GM18502 (cell line): ENCODE measurements around the gene PLEKHM2.
"Not testable (repeated sequence)": the region's sequence is repeated elsewhere in the genome, so short reads cannot be mapped to it uniquely, and the experiment has no call there.

ENCODE experiments used
- ATAC-seq: cut with Tn5 transposase; IDR thresholded peaks from one replicate; pipeline ENCODE4 v1.9.1; 2021; ENCODE audit warnings: mild to moderate bottlenecking; ENCODE audit not compliant: unreplicated experiment, poor library complexity

PLEKHM2 gene

GRCh38 chr1:15698201-15698600, 14.1 kb downstream of the PLEKHM2 start:
- no peak for ATAC-seq

- ATAC-seq = not testable (repeated sequence)
Measured at GRCh38 chr1:15699321-15699720, 15.2 kb downstream of the PLEKHM2 start.

- no peak for ATAC-seq
Measured at GRCh38 chr1:15700508-15700907, 16.4 kb downstream of the PLEKHM2 start.

DNA sequence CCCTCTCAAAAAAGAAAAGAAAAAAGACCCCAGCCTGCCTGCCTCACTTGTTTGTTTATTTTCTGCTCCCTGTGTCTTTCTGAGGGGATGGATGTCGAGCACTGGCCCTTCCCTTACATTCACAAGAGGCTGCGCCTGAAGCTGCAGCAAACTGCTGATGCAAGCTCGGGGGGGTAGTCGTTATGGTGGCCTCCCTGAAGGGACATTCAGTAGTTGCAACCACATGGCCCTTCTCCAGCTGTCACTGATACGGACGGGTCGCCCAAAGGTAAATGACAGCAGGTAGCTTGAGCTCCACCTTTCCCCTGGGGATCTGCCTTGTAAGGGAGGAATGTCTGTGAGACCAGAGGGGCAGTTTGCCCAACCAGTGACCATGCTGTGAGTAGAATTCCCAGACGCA, 17.7 kb downstream of the PLEKHM2 start:
- ATAC-seq = no peak

GRCh38 chr1:15702722-15703550, 18.8 kb downstream of the PLEKHM2 start:
- no peak for ATAC-seq

GRCh38 chr1:15703562-15703961, 19.4 kb downstream of the PLEKHM2 start:
- no peak for ATAC-seq

- no peak for ATAC-seq
Measured at GRCh38 chr1:15704526-15705183, 20.5 kb downstream of the PLEKHM2 start.

- no peak for ATAC-seq
Measured at GRCh38 chr1:15705184-15705566, 21.1 kb downstream of the PLEKHM2 start.

GRCh38 chr1:15706751-15707150, 22.6 kb downstream of the PLEKHM2 start:
- no peak for ATAC-seq

- ATAC-seq = no peak
Measured at GRCh38 chr1:15707239-15707925, 23.3 kb downstream of the PLEKHM2 start.

DNA sequence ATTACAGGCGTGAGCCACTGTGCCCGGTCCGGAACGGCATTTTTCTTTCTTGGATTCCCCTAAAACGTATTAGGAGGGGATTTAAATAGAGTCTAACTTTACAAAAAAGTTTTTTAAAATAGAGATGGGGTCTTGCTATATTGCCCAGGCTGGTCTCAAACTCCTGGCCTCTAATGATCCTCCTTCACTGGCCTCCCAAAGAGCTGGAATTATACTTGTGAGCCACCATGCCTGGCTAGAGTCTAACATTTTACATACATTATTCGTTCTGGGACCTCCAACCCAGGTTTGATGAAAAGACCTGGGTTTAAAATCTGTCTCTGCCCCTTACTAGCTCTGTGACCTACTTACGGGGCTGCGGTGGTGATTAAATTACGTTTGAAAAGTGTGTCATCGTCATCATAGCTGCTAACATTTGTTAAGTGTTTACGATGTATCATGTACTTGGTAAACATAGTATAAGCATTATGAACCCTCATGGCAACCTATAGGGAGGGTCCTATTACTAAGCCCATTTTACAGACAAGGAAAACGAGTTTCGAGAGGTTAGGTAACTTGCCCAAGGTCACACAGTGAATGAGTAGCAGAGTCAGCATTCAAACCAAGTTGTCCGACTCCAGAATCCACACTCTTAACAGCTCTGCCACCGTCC, 24.5 kb downstream of the PLEKHM2 start:
- no peak for ATAC-seq

GRCh38 chr1:15709226-15709625, 25.1 kb downstream of the PLEKHM2 start:
- ATAC-seq = no peak

DNA sequence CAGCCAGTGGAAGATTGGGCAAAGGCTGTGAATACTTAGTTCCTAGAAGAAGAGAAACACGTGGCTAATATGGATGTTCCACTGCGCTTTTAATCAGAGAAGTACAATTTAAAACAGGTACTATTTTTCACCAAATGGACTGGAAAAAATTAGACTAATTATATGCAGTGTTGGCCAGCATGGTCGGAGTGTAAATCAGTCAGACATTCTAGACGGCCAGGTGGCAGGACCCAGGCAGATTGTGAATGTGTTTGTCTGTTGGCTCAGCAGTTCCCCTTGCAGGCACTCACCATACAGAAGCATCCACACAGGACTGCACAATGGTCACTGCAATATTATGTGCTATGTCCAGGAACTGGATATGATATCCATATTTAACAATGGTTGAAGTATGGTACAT, 28.0 kb downstream of the PLEKHM2 start:
- ATAC-seq = no peak

DNA sequence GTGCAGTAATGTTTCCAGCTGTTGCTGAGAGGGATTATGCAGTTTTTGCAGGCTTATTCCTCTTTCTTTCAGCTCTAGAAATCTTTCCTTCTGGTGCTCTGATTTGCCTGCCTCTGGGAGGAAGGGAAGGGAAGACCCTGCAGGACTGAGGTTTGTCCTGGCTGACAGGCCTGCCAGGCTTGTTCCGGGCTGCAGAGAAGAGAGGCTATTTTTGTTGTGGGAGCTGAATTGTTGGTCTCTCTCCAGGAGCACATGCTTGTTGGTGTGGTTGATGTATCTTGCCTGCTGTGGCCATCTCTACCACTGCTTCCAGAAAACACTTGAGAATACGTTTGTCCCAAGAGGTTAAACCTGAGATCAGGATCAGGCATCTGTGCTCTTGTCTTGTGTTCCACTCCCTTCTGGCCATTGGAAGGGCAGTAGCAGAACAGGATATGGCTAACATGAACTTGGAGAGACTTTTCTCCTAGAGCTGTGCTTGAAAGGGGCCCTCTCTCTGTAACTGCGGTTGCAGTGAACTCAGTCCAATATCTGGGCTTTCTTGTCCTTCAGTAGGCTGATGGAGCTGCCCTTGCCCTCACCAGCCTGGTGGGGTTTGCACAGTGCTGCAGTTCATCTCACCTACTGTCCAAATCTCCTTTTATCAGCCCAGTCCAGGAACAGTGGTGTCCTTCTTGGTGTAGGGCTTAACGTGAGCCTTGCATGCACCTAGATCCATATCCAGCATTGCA, 30.5 kb downstream of the PLEKHM2 start:
- no peak for ATAC-seq

DNA sequence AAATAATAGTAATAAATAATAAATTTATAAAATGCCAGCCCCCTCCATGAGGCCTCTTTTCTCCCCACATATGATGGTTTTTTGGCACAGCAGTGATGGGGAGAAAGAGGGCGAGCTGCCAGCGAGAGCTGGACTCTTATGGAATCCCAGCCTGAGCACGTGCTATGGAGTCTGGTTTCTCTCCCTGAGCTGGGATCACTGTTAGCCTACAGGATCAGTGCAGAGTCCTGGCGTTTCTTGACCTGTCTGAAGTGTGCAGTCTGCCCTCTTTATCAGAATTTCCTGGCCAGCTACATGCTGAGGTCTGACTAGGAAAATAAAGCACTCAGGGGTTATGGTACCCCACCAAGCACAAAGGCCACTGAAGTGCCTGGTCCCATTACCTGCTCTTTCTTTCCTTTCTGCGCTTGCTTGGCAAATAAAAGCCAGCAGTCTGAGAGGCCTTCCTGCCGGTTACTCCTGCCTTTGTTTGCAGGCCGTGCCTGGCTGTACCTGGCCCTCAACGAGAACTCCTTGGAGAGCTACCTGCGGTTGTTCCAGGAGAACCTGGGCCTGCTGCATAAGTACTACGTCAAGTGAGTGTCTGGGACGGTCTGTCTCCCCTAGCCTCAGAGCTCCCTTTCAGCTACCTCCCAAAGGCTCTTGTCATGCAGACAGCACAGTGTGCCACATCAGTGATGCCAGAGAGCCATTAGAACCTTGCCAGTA, 33.5 kb downstream of the PLEKHM2 start:
- no peak for ATAC-seq

DNA sequence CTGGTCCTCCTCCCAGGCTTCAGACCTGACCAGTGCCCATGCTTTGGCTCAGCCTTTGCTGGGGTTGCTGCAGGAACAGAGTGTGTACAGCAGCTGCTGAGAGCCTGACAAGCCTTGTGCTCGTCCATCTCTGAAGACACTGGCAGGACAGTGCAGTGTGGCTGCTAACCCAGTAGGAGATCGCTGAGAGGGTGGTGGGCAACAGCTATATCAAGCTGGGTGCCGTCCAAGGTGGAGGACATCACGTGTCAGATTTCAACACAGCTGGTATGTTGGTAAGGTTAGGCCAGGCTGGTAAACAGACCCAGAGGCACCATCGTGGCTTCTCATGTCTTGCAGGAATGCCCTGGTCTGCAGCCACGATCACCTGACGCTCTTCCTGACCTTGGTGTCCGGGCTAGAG, 34.1 kb downstream of the PLEKHM2 start:
- no peak for ATAC-seq

DNA sequence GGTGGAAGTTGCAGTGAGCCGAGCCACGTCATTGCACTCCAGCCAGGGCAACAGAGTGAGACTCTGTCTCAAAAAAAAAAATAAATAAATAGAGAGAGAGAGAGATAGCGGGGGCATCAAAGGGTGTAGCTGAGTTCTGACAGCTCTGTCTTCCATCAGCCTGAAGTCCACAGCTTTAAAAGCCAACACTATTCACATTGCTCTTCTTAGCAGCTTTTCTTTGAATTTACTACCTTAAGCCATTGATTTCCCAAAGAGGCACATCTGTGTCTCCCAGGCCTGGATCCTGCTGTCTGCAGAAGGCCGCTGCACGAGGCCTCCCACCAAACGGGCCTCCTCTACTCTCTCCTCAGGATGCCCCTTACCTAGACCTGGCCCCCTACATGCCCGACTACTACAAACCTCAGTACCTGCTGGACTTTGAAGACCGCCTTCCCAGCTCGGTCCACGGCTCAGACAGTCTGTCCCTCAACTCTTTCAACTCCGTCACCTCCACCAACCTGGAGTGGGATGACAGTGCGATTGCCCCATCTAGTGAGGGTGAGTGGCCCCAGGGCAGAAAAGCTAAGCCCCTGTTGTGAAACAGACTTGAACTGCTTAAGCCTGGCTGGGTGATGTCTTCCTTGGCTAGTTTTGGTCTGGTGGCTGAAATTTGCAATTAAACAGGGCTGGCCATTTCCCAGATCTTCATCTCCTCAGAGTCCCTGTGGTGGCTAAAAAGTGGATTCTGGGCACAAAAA, 35.4 kb downstream of the PLEKHM2 start:
- ATAC-seq = no peak

- no peak for ATAC-seq
Measured at GRCh38 chr1:15720861-15721260, 36.7 kb downstream of the PLEKHM2 start.

- no peak for ATAC-seq
Measured at GRCh38 chr1:15722411-15722810, 38.3 kb downstream of the PLEKHM2 start.
